HG03045 (cell line): Measurements from ENCODE around the gene CXCR6.

Experiments
- ATAC-seq: cut with Tn5 transposase; IDR thresholded peaks from one replicate; pipeline ENCODE4 v1.9.1; 2021; ENCODE audit warnings: mild to moderate bottlenecking, moderate library complexity; ENCODE audit not compliant: unreplicated experiment

Gene CXCR6

GRCh38 chr3:45946875-45947274 lies 3.6 kb downstream of the CXCR6 start:
- no peak for ATAC-seq

GRCh38 chr3:45947361-45947760 lies 4.1 kb downstream of the CXCR6 start:
- no peak for ATAC-seq

- no peak for ATAC-seq
These were observed 5.1 kb downstream of the CXCR6 start for GRCh38 chr3:45948311-45948781.

- ATAC-seq: no peak
These were observed 5.6 kb downstream of the CXCR6 start for GRCh38 chr3:45948881-45949280.

- ATAC-seq: no peak
These were observed 6.2 kb downstream of the CXCR6 start for GRCh38 chr3:45949432-45949831.

- no peak for ATAC-seq
These were observed 6.9 kb downstream of the CXCR6 start for GRCh38 chr3:45950131-45950530.

GRCh38 chr3:45950686-45951600 lies 7.7 kb downstream of the CXCR6 start:
- ATAC-seq: no peak

GRCh38 chr3:45951946-45952345 lies 8.7 kb downstream of the CXCR6 start:
- no peak for ATAC-seq

GRCh38 chr3:45952456-45952855 lies 9.2 kb downstream of the CXCR6 start:
- no peak for ATAC-seq

- ATAC-seq: no peak
These were observed 10.3 kb downstream of the CXCR6 start for GRCh38 chr3:45953536-45953935.

- no peak for ATAC-seq
These were observed 11.0 kb downstream of the CXCR6 start for GRCh38 chr3:45954306-45954705.

- no peak for ATAC-seq
These were observed 11.9 kb downstream of the CXCR6 start for GRCh38 chr3:45955017-45955647.

GRCh38 chr3:45955706-45956105 lies 12.4 kb downstream of the CXCR6 start:
- no peak for ATAC-seq

GRCh38 chr3:45957586-45957985 lies 14.3 kb downstream of the CXCR6 start:
- ATAC-seq: no peak

GRCh38 chr3:45958321-45958791 lies 15.1 kb downstream of the CXCR6 start:
- no peak for ATAC-seq

- no peak for ATAC-seq
These were observed 15.9 kb downstream of the CXCR6 start for GRCh38 chr3:45959201-45959600.

GRCh38 chr3:45960289-45960688 lies 17.0 kb downstream of the CXCR6 start:
- ATAC-seq: no peak

GRCh38 chr3:45962033-45962432 lies 18.8 kb downstream of the CXCR6 start:
- no peak for ATAC-seq

GRCh38 chr3:45964139-45964538 lies 20.9 kb downstream of the CXCR6 start:
- peak; percentile 58 for ATAC-seq

GRCh38 chr3:45965253-45965652 lies 22.0 kb downstream of the CXCR6 start:
- no peak for ATAC-seq

- no peak for ATAC-seq
These were observed 22.4 kb downstream of the CXCR6 start for GRCh38 chr3:45965653-45966052.

- no peak for ATAC-seq
These were observed 23.1 kb downstream of the CXCR6 start for GRCh38 chr3:45966371-45966791.
